HFFc6 (cell line): ENCODE results near the gene RCL1. TPM values are rescaled to one million over a fixed set of nuclear protein-coding genes. Genes with fewer than 3 reads are reported as not detected.
A peak's percentile ranks its signal among the peaks of the same experiment; 100 is the strongest.

Experiments used
- DNase-seq: peaks from one replicate; pipeline ENCODE4 v3.0.0-alpha.2; 2018
- H3K27ac Mint-ChIP-seq: 2 replicates; pipeline ENCODE4 v1.8.0; 2020; ENCODE audit warnings: mild to moderate bottlenecking, mixed read lengths
- H3K27me3 Mint-ChIP-seq: 2 replicates; pipeline ENCODE4 v1.8.0; 2021; ENCODE audit warnings: mild to moderate bottlenecking, moderate library complexity, mixed read lengths; ENCODE audit not compliant: insufficient read depth
- H3K36me3 Mint-ChIP-seq: 2 replicates; pipeline ENCODE4 v1.8.0; 2021; ENCODE audit warnings: low read depth, mixed read lengths
- H3K4me1 Mint-ChIP-seq: 2 replicates; pipeline ENCODE4 v1.8.0; 2020; ENCODE audit warnings: low read depth, mixed read lengths
- H3K4me3 Mint-ChIP-seq: 2 replicates; pipeline ENCODE4 v1.8.0; 2020; ENCODE audit warnings: mild to moderate bottlenecking, moderate library complexity, mixed read lengths
- H3K9me3 Mint-ChIP-seq: 2 replicates; pipeline ENCODE4 v1.8.0; 2020; ENCODE audit warnings: mild to moderate bottlenecking, mixed read lengths
- total RNA-seq, 6 experiments: library from RNA; stranded (reverse); fragmentation: NEBNext Ultra II Directional; extraction: Animal tissue kit (Norgen Biotek cat#: 25700); gene quantifications; 2 replicates in 1 of 6; 3 replicates in 5 of 6; pipeline ENCODE4 v1.2.3, GENCODE V29; 2021
- TF ChIP-seq, protein P1 (sequence below): fragments of 200-600 bp; sonication (generic); IDR thresholded peaks from 2 replicates; pipeline ENCODE4 v1.5.0; 2021; ENCODE audit warnings: antibody characterized with exemption, mild to moderate bottlenecking

The RCL1 gene
- total RNA-seq, 6 experiments from 2014 or later, result 7.4 to 9.8 (median 8.1) TPM

DNA sequence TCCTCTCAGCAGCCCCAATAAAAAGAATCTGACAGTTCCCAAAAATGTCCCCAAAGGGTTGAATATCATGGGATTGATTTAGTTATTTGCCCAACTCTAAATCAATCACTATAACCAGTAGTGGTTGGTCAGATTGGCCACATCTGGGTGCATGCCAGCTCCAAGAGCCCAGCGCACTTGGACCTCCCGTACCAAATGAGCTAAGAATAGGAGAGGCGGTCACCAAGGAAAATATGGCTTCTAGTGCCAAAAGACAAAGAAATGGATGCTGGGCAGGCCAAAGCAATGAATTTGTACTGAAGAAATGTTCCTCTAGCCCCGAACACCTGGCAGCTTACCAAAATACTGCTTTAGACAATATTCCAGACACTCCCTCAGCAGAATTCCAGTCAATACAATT is 80.3 kb downstream of the RCL1 start:
- no peaks in the 10 kb centered on the region for H3K4me1 Mint-ChIP-seq
- DNase-seq, result no peak
- H3K27me3 Mint-ChIP-seq, result no peaks in the 10 kb centered on the region
- TF ChIP-seq, protein P1, sequence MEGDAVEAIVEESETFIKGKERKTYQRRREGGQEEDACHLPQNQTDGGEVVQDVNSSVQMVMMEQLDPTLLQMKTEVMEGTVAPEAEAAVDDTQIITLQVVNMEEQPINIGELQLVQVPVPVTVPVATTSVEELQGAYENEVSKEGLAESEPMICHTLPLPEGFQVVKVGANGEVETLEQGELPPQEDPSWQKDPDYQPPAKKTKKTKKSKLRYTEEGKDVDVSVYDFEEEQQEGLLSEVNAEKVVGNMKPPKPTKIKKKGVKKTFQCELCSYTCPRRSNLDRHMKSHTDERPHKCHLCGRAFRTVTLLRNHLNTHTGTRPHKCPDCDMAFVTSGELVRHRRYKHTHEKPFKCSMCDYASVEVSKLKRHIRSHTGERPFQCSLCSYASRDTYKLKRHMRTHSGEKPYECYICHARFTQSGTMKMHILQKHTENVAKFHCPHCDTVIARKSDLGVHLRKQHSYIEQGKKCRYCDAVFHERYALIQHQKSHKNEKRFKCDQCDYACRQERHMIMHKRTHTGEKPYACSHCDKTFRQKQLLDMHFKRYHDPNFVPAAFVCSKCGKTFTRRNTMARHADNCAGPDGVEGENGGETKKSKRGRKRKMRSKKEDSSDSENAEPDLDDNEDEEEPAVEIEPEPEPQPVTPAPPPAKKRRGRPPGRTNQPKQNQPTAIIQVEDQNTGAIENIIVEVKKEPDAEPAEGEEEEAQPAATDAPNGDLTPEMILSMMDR, result no peak
- no peaks in the 10 kb centered on the region for H3K9me3 Mint-ChIP-seq
- no peak overlapping the region for H3K4me3 Mint-ChIP-seq
- no peaks in the 10 kb centered on the region for H3K36me3 Mint-ChIP-seq
- no peak overlapping the region for H3K27ac Mint-ChIP-seq

DNA sequence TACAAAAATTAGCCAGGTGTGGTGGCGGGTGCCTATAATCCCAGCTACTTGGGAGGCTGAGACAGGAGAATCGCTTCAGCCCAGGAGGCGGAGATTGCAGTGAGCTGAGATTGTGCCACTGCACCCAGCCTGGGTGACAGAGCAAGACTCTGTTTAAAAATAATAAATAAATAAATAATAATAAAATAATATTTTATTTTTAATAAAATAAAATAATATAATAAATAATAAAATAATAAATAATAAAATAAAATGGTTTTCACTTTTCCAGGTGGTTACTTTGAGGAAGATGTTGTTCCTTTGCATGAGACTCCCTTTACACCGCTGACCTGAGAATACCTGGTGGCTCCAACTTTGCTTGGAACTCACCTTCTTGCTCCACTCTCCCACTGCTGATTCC is 82.8 kb downstream of the RCL1 start:
- no peaks in the 10 kb centered on the region for H3K9me3 Mint-ChIP-seq
- no peak overlapping the region for H3K27ac Mint-ChIP-seq
- H3K4me1 Mint-ChIP-seq, result no peaks in the 10 kb centered on the region
- H3K36me3 Mint-ChIP-seq, result no peaks in the 10 kb centered on the region
- H3K27me3 Mint-ChIP-seq, result no peaks in the 10 kb centered on the region
- H3K4me3 Mint-ChIP-seq, result no peak overlapping the region
- TF ChIP-seq, protein P1, result no peak
- no peak for DNase-seq

DNA sequence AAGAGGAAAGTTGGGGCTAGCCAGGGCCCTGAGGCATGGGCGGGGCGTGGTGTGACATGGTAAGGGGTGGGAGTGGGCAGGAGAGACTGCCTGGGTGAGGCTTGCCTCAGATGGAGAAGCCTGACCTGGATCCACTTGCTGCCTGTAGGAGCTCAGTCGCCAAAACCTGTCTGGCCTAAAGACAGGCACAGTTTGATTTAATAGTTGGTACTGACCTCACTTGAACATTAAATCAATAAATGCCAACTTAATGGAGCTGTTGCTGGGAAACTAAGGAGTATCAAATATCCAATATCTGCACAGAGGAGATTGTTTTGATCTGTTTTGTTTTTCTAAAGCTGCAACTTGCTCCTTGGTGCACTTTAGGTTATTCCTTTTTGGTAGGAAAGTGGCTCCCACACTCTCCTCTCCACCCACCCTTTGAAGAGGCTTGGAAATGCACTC is 86.4 kb downstream of the RCL1 start:
- TF ChIP-seq, protein P1, result no peak
- DNase-seq, result no peak
- Mint-ChIP-seq H3K27ac (no peak overlapping the region), H3K36me3 (no peaks in the 10 kb centered on the region), H3K27me3 (no peaks in the 10 kb centered on the region), H3K4me3 (no peak overlapping the region), H3K4me1 (no peaks in the 10 kb centered on the region), H3K9me3 (no peaks in the 10 kb centered on the region)

DNA sequence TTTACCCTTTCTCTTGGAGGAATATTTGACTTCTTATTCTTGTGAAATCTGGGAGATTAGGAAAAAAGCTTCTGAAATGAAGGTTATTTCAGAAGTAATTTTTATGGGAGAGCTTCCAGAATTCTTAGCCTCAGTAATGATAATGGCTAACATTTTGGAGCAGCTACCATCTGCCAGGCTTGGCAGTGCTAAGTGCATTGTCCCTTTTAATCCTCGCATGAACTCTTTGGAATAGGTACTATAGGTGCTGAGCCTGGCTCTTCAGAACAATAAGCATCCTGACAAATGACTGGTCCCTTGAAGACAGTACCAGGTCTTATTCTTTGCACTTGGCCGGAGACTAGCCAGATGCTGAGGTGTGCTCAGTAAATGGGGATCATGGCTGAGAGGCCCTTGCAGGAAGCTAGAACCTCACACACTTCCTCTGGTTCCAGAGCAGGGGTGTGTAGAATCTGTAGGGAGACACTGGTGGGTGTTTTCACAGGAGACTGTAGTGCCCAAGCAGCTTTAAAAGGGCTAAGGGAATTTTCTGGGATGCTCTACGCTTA is 90.7 kb downstream of the RCL1 start:
- no peak for DNase-seq
- Mint-ChIP-seq H3K9me3 (no peaks in the 10 kb centered on the region), H3K4me3 (no peak overlapping the region), H3K27ac (no peak overlapping the region), H3K27me3 (no peaks in the 10 kb centered on the region), H3K4me1 (peaks cover 7% of the 10 kb centered on the region), H3K36me3 (no peaks in the 10 kb centered on the region)
- TF ChIP-seq, protein P1, result no peak

DNA sequence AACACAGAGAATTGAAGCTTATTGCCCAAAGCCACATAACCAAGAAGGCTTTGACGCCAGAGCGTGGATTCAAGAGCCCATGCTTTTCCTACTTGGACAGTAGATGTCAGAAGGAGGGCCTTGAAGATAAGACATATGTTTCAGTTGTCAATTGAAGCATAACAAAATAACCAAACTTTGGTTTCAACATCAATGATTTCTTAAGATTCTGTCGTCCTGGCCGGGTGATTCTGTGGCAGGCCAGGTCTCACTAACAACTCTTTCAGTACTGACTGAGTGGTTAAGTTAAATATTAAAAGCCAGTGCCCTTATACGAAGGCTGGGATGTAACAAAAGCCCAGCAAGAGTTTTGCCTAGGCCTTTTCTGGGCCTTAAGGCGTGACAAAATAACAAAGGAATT is 94.0 kb downstream of the RCL1 start:
- DNase-seq, result no peak
- Mint-ChIP-seq H3K4me3 (no peak overlapping the region), H3K4me1 (peaks cover 7% of the 10 kb centered on the region), H3K27me3 (no peaks in the 10 kb centered on the region; the same call in 1 of the 2 replicates), H3K9me3 (no peaks in the 10 kb centered on the region), H3K27ac (no peak overlapping the region), H3K36me3 (no peaks in the 10 kb centered on the region)
- TF ChIP-seq, protein P1, result no peak

DNA sequence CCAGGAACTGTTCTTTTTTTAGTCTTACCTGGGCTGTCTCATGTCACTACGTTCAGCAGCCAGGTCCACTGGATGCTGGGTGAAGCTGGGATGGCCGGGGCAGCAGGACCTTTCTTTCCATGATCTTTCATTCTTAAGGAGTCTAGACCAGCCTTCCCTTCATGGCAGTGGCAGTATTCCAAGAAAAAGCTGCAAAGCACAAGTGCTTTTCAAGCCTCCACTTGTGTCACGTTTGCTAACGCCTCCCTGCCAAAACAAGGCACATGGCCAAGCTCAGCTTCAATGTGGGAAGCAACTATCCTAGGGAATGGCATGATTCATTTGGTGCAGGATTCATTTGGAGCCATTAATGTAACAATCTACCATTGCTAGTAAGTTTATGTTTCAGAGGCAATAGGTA is 94.8 kb downstream of the RCL1 start:
- DNase-seq, result peak; percentile 21
- Mint-ChIP-seq H3K4me1 (peaks cover 7% of the 10 kb centered on the region), H3K4me3 (no peak overlapping the region)

More for the DNA sequence above, 94.8 kb downstream of the RCL1 start:
- Mint-ChIP-seq H3K9me3 (no peaks in the 10 kb centered on the region), H3K27ac (no peak overlapping the region), H3K36me3 (no peaks in the 10 kb centered on the region), H3K27me3 (no peaks in the 10 kb centered on the region; the same call in 1 of the 2 replicates)
- TF ChIP-seq, protein P1, result no peak
